Thyroid gland (tissue), 4 donors: ENCODE data around the gene PWWP2A.

Experiments
- CTCF ChIP-seq, 6 experiments: fragments of 200-600 bp in 3 of 6; fragments of 450-650 bp in 3 of 6; sonication (generic) in 3 of 6; IDR thresholded peaks; one replicate each; pipeline ENCODE4 v1.5.1; 2016 to 2019; ENCODE audit warnings: antibody characterized with exemption in 6 of 6, mild to moderate bottlenecking in 2 of 6, inconsistent platforms in 1 of 6, moderate library complexity in 1 of 6
- POLR2A ChIP-seq, 2 donors: fragments of 450-650 bp; IDR thresholded peaks; one replicate each; pipeline ENCODE4 v1.6.1; 2017; ENCODE audit warnings: antibody characterized with exemption in 2 of 2, mild to moderate bottlenecking in 2 of 2, moderate library complexity in 1 of 2

- TF ChIP-seq CTCF (IDR thresholded peaks at IDR 0.05): no peak
- TF ChIP-seq POLR2A (IDR thresholded peaks at IDR 0.05): no peak
Observed at GRCh38 chr5:160083501-160083900, 35.7 kb downstream of the PWWP2A start.
